OCI-LY1 (cell line): ENCODE data around the gene RNF135.
"Not testable (repeated sequence)": the region's sequence is repeated elsewhere in the genome, so short reads cannot be mapped to it uniquely, and the experiment has no call there.

Experiments used
- H2AFZ ChIP-seq: fragments of 200-600 bp; sonication (generic), shearing (Covaris generic); 2 replicates; pipeline ENCODE4 v1.6.0; 2014; ENCODE audit warnings: antibody characterized with exemption, mild to moderate bottlenecking, low read length
- H3F3A ChIP-seq: fragments of 200-600 bp; sonication (generic), shearing (Covaris generic); 2 replicates; pipeline ENCODE4 v1.6.0; 2014; ENCODE audit warnings: mild to moderate bottlenecking, antibody characterized with exemption, low read length, moderate library complexity; ENCODE audit not compliant: insufficient read depth
- H3K27ac ChIP-seq: fragments of 200-600 bp; sonication (generic); 2 replicates; pipeline ENCODE4 v1.5.1; 2014; ENCODE audit warnings: low read length, mixed run types, mild to moderate bottlenecking, low read depth; ENCODE audit not compliant: poor library complexity, severe bottlenecking
- H3K27me3 ChIP-seq: fragments of 200-600 bp; sonication (generic); 2 replicates; pipeline ENCODE4 v1.6.0; 2014; ENCODE audit warnings: antibody characterized with exemption, mild to moderate bottlenecking, low read length, moderate library complexity; ENCODE audit not compliant: insufficient read depth
- H3K36me3 ChIP-seq: fragments of 200-600 bp; sonication (generic); 2 replicates; pipeline ENCODE4 v1.6.1; 2014; ENCODE audit warnings: mild to moderate bottlenecking, antibody characterized with exemption, low read length, moderate library complexity, mixed read lengths; ENCODE audit not compliant: insufficient read depth
- H3K4me1 ChIP-seq: fragments of 200-600 bp; sonication (generic); 2 replicates; pipeline ENCODE4 v1.5.1; 2014; ENCODE audit warnings: mild to moderate bottlenecking, low read length, moderate library complexity; ENCODE audit not compliant: insufficient read depth, severe bottlenecking
- H3K4me2 ChIP-seq: fragments of 200-600 bp; sonication (generic), shearing (Covaris generic); 2 replicates; pipeline ENCODE4 v1.6.1; 2014; ENCODE audit warnings: low read length
- H3K4me3 ChIP-seq: fragments of 200-600 bp; sonication (generic); 2 replicates; pipeline ENCODE4 v1.5.1; 2014; ENCODE audit warnings: low read length, low read depth, mild to moderate bottlenecking, mixed read lengths; ENCODE audit not compliant: poor library complexity, severe bottlenecking
- H3K79me2 ChIP-seq: fragments of 200-600 bp; shearing (Covaris generic); 2 replicates; pipeline ENCODE4 v1.6.1; 2016; ENCODE audit warnings: mixed run types, low read length, mixed read lengths; ENCODE audit not compliant: insufficient read depth
- H3K9ac ChIP-seq: fragments of 200-600 bp; sonication (generic), shearing (Covaris generic); 2 replicates; pipeline ENCODE4 v1.6.1; 2014; ENCODE audit warnings: mild to moderate bottlenecking, low read length, mixed read lengths
- H3K9me2 ChIP-seq: fragments of 200-600 bp; sonication (generic), shearing (Covaris generic); 2 replicates; pipeline ENCODE4 v1.6.1; 2014; ENCODE audit warnings: low read depth, mild to moderate bottlenecking, low read length, mixed read lengths
- H3K9me3 ChIP-seq: fragments of 200-600 bp; shearing (Covaris generic); 2 replicates; pipeline ENCODE4 v1.6.1; 2014; ENCODE audit warnings: low read length, mixed read lengths
- H4K20me1 ChIP-seq: fragments of 200-600 bp; sonication (generic), shearing (Covaris generic); 2 replicates; pipeline ENCODE4 v1.6.0; 2016; ENCODE audit warnings: mild to moderate bottlenecking, low read length; ENCODE audit not compliant: insufficient read depth
- EZH2 ChIP-seq: fragments of 200-600 bp; sonication (generic), shearing (Covaris generic); IDR thresholded peaks from 2 replicates; pipeline ENCODE4 v1.8.0; 2017; ENCODE audit warnings: borderline replicate concordance, mixed run types, mild to moderate bottlenecking, antibody characterized with exemption, low read length, moderate library complexity, mixed read lengths
- TF ChIP-seq, protein P1 (sequence below): fragments of 200-600 bp; sonication (generic), shearing (Covaris generic); IDR thresholded peaks from 2 replicates; pipeline ENCODE4 v1.5.1; 2017; ENCODE audit warnings: mild to moderate bottlenecking, antibody characterized with exemption, low read length, moderate library complexity, mixed read lengths

RNF135 gene

DNA sequence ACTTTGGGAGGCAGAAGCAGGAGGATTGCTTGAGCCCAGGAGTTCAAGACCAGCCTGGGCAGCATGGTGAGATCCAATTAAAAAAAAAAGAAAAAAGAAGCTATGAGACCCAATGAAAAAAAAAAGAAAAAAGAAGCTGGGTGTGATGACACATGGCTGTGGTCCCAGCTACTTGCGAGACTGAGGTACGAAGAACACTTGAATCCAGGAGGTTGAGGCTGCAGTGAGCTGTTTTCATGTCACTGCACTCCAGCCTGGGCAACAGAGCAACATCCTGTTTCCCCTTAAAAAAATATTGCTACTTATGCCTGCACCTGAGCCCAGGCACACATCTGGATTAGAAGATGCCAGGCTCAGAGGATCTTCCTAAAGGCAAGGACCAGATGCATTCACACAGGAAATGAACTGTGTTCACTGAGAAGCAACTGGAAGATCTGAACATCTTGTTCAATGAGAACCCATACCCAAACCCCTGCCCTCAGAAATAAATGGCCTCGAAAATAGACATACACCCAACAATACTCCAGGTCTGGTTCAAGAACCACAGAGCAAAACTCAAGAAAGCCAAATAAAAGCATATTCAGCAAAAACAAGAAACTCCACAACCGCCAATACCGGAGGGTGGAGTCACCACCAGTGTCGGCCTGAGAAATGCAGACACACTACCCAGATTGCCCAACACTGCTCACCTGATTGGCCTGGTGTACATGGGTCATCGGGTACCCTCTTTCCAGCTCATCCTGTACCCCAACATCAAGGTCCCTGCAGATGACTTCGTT lies 4.4 kb downstream of the RNF135 start:
- no peak overlapping the region for H3K4me3 ChIP-seq
- no peak overlapping the region for H2AFZ ChIP-seq
- H3K9ac ChIP-seq: no peak overlapping the region
- H3K4me1 ChIP-seq: peaks cover 16% of the 10 kb centered on the region
- no peaks in the 10 kb centered on the region for H3K9me2 ChIP-seq
- H4K20me1 ChIP-seq: no peaks in the 10 kb centered on the region
- no peaks in the 10 kb centered on the region for H3K27me3 ChIP-seq
- peaks cover 47% of the 10 kb centered on the region for H3K79me2 ChIP-seq
- no peak overlapping the region for H3K4me2 ChIP-seq
- H3K27ac ChIP-seq: peak overlapping the region; percentile 39
- H3K9me3 ChIP-seq: no peaks in the 10 kb centered on the region
- peaks cover 29% of the 10 kb centered on the region for H3K36me3 ChIP-seq
- no peak for TF ChIP-seq EZH2
- TF ChIP-seq, protein P1, sequence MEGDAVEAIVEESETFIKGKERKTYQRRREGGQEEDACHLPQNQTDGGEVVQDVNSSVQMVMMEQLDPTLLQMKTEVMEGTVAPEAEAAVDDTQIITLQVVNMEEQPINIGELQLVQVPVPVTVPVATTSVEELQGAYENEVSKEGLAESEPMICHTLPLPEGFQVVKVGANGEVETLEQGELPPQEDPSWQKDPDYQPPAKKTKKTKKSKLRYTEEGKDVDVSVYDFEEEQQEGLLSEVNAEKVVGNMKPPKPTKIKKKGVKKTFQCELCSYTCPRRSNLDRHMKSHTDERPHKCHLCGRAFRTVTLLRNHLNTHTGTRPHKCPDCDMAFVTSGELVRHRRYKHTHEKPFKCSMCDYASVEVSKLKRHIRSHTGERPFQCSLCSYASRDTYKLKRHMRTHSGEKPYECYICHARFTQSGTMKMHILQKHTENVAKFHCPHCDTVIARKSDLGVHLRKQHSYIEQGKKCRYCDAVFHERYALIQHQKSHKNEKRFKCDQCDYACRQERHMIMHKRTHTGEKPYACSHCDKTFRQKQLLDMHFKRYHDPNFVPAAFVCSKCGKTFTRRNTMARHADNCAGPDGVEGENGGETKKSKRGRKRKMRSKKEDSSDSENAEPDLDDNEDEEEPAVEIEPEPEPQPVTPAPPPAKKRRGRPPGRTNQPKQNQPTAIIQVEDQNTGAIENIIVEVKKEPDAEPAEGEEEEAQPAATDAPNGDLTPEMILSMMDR: no peak
- no peaks in the 10 kb centered on the region for H3F3A ChIP-seq

DNA sequence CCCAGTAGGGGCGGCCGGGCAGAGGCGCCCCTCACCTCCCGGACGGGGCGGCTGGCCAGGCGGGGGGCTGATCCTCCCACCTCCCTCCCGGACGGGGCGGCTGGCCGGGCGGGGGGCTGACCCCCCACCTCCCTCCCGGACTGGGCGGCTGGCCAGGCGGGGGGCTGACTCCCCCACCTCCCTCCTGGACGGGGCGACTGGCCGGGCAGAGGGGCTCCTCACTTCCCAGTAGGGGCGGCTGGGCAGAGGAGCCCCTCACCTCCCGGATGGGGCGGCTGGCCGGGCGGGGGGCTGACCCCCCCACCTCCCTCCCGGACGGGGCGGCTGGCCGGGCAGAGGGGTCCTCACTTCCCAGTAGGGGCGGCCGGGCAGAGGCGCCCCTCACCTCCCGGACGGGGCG lies 9.1 kb downstream of the RNF135 start:
- not testable (repeated sequence) for H3K4me2 ChIP-seq, H2AFZ ChIP-seq, H3K4me1 ChIP-seq, H3K4me3 ChIP-seq, H3K9me3 ChIP-seq, H4K20me1 ChIP-seq, H3K27me3 ChIP-seq, H3K9ac ChIP-seq, H3F3A ChIP-seq, H3K9me2 ChIP-seq, H3K27ac ChIP-seq
- peaks cover 18% of the 10 kb centered on the region for H3K36me3 ChIP-seq
- peaks cover 28% of the 10 kb centered on the region for H3K79me2 ChIP-seq

DNA sequence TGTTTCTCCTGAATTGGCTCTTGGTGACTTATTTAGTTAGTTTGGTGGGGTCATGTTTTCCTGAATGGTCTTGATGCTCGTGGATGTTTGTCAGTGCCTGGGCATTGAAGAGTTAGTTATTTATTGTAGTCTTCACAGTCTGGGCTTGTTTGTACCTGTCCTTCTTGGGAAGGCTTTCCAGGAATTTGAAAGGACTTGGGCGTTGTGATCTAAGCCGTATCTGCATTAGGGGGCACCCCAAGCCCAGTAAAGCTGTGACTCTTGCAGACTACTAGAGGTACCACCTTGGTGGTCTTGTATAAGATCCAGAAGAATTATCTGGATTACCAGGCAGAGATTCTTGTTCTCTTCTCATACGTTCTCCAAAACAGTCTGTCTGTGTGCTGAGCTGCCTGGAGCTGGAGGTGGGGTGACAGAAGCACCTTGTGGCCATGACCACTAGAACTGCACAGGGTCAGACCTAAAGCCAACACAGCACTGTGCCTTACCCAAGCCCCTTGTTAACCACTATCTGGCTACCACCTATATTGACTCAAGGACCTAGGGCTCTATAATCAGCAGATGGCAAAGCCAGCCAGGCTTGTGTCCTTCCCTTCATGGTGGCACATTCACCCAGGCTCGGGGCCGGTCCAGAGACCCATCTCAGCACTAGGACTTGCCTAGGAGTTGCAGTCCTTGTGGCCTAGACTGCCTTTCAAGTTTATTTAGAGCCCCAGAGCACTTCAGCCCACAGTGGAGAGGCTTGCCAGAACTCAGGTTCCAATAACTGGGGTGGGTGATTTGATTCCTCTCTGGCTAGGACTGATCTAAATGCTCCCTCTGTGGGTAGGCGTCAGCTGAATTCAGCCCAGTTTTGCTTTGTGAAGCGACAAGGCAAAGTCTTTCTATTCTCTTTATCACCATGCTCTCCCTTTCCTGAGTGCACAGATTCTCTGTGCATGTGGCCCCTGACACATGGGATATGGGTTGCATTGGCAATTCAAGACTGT lies 11.0 kb downstream of the RNF135 start:
- no peak overlapping the region for H3K27ac ChIP-seq
- H3K79me2 ChIP-seq: peaks cover 12% of the 10 kb centered on the region
- no peak overlapping the region for H3K4me3 ChIP-seq
- no peak overlapping the region for H3K9ac ChIP-seq
- H3K36me3 ChIP-seq: peaks cover 26% of the 10 kb centered on the region; the same call in 1 of the 2 replicates
- no peaks in the 10 kb centered on the region for H3F3A ChIP-seq
- H2AFZ ChIP-seq: no peak overlapping the region
- no peaks in the 10 kb centered on the region for H4K20me1 ChIP-seq
- H3K9me2 ChIP-seq: no peaks in the 10 kb centered on the region
- H3K4me2 ChIP-seq: no peak overlapping the region
- TF ChIP-seq, protein P1: no peak
- TF ChIP-seq EZH2: no peak
- no peaks in the 10 kb centered on the region for H3K4me1 ChIP-seq
- H3K9me3 ChIP-seq: no peaks in the 10 kb centered on the region
- H3K27me3 ChIP-seq: no peaks in the 10 kb centered on the region
